ENCODE data around the gene EVC2. TPM values are rescaled to one million over a fixed set of nuclear protein-coding genes. Genes with fewer than 3 reads are reported as not detected.
A peak's percentile ranks its signal among the peaks of the same experiment; 100 is the strongest.

Gene EVC2
- total RNA-seq, 1 donor from 2014 or later: 8.2 TPM

DNA sequence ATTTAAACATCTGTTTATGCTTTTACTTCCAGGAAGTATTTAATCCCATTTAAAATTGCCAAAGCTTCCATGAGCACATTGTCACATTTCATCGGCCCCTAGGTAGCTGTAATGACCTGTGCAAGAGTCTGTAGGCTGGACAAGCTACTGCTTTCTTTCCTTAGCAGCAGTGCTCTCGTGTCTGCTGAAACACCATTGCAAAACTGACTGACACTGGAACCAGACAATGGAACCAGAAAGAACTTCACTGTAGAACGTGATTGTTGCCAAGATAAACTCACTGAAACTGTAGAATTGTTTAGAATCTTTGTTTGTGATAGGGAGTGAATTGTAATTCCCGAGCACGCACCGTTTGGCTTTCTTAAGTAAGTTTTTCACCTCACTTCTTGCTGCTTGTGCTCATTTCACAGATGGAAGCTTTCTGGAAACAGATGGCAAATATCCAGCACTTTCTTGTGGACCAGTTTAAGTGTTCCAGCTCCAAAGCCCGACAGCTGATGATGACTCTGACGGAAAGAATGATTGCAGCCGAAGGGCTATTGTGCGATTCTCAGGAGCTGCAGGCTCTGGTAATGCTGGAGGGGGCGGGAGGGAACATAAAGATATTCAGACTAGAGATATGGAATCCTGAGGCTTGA, 39.5 kb upstream of the EVC2 start:
- peak; percentile 73 for FAIRE-seq
- Histone ChIP-seq H3K4me3 (ENCODE audit: low read depth, low read length) (no peak overlapping the region), H3K36me3 (ENCODE audit: control insufficient read depth, insufficient read depth, low read length) (peaks cover 5% of the 10 kb centered on the region), H3K27me3 (ENCODE audit: control insufficient read depth, insufficient read depth, low read length) (no peaks in the 10 kb centered on the region)
- TF ChIP-seq, protein P1, sequence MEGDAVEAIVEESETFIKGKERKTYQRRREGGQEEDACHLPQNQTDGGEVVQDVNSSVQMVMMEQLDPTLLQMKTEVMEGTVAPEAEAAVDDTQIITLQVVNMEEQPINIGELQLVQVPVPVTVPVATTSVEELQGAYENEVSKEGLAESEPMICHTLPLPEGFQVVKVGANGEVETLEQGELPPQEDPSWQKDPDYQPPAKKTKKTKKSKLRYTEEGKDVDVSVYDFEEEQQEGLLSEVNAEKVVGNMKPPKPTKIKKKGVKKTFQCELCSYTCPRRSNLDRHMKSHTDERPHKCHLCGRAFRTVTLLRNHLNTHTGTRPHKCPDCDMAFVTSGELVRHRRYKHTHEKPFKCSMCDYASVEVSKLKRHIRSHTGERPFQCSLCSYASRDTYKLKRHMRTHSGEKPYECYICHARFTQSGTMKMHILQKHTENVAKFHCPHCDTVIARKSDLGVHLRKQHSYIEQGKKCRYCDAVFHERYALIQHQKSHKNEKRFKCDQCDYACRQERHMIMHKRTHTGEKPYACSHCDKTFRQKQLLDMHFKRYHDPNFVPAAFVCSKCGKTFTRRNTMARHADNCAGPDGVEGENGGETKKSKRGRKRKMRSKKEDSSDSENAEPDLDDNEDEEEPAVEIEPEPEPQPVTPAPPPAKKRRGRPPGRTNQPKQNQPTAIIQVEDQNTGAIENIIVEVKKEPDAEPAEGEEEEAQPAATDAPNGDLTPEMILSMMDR (IDR thresholded peaks at IDR 0.05; ENCODE audit: insufficient read depth, low read length, severe bottlenecking): no peak
- DNase-seq (ENCODE audit: low read depth): peak; percentile 86

DNA sequence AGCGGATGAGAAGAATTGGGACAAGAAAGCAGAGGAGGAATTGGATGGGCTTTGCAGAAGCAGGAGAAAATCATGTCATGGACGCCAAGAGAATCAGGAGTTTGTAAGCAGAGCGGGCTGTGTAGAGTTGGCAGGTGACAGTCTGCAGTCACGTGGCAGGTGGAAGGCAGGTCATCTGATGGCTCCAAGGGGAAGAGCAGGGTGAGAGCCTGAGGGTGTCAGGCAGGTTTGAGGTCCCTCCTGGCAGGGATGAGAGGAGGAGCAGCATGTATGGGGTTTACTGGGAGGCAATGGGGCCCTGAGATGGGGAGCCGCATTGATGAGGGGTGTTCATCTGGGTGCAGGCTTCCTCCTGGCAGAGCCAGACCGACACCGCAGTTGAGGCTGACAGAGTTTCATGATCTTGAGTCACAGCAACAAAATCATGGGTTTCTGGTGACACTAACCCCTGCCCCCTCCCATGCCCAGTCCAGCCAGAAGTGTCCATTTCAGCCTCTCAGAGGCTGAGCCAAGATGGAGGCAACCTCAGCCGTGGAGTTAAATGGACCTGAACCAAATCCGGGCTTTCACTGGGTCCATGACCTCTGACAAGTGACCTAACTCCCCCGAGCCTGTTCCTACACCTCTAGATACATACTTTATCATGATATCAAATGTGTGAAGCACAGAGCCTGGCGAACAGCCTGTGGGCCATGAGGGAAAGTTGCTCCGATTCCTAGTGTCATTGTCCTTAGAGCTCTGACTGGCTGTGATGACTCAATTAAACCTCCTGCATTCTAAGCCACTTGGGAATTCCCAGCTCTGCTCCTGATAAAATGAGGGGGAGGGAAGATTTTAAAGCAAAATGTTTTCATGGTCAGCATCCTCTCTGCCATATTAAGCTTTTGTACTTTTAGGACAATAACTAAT, 38.7 kb upstream of the EVC2 start:
- no peak for FAIRE-seq
- peak; percentile 46 for DNase-seq (ENCODE audit: low read depth)
- H3K27me3 ChIP-seq (ENCODE audit: control insufficient read depth, insufficient read depth, low read length): no peaks in the 10 kb centered on the region
- TF ChIP-seq, protein P1 (IDR thresholded peaks at IDR 0.05; ENCODE audit: insufficient read depth, low read length, severe bottlenecking): no peak
- H3K4me3 ChIP-seq (ENCODE audit: low read depth, low read length): no peak overlapping the region
- H3K36me3 ChIP-seq (ENCODE audit: control insufficient read depth, insufficient read depth, low read length): peaks cover 5% of the 10 kb centered on the region

DNA sequence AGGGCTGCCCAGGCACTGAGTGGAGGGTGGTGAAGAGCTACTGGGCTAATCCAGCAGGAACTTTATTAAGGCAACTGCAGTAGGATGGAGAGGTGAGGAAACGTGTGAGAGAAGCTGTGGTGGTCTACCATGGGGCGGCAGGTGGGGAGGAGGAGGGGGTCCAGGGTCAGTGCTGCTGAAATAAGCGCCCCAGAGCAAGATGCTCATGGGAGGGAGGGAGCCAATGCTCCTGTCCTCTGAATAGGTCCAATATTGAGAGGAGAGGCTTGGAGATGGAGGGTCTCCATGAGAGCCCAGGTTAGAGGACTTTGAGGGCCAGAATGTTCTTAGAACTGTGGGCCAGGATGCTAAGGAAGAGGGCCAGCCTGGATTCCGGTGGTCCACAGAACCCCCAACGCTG, 37.9 kb upstream of the EVC2 start:
- Histone ChIP-seq H3K36me3 (ENCODE audit: control insufficient read depth, insufficient read depth, low read length) (peaks cover 5% of the 10 kb centered on the region), H3K27me3 (ENCODE audit: control insufficient read depth, insufficient read depth, low read length) (no peaks in the 10 kb centered on the region), H3K4me3 (ENCODE audit: low read depth, low read length) (no peak overlapping the region)
- TF ChIP-seq, protein P1 (IDR thresholded peaks at IDR 0.05; ENCODE audit: insufficient read depth, low read length, severe bottlenecking): no peak
- DNase-seq (ENCODE audit: low read depth) (no peak), FAIRE-seq (no peak)

DNA sequence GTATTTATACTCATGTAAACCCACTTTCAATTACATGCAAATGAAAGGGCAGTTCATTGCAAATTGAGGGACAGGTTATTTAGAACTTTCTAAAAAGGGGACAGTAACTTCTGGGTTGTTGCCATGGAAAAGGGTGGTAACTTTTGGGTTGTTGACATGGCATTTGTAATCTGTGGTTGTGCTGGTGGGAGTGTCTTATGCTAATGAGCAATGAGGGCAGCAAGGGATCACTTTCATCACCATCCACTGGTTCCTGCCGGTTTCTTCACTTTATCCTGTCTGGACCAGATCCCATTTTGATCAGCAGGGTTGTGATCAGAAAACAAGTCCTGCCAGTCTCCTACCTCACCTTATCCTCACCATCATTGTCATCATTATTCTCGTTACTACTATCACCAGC, 34.6 kb upstream of the EVC2 start:
- Histone ChIP-seq H3K4me3 (ENCODE audit: low read depth, low read length) (no peak overlapping the region), H3K27me3 (ENCODE audit: control insufficient read depth, insufficient read depth, low read length) (no peaks in the 10 kb centered on the region), H3K36me3 (ENCODE audit: control insufficient read depth, insufficient read depth, low read length) (peaks cover 4% of the 10 kb centered on the region)
- FAIRE-seq (no peak), DNase-seq (ENCODE audit: low read depth) (no peak)
- TF ChIP-seq, protein P1 (IDR thresholded peaks at IDR 0.05; ENCODE audit: insufficient read depth, low read length, severe bottlenecking): no peak

DNA sequence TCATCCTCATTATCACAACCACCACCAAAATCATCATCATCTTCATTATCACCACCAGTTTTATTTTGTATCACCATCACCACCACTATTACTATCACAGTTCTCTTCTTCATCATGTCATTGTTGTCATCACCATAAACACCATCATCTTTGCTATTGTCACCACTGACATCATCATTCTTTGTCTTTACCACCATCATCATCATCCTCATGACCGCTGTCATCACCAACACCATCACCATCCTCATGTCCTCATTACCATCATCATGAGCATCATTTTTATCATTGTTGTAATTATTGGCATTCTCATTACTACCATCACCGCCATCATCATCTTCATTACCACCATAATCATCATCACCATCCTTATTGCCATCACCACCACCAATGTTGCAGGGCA, 34.0 kb upstream of the EVC2 start:
- TF ChIP-seq, protein P1 (IDR thresholded peaks at IDR 0.05; ENCODE audit: insufficient read depth, low read length, severe bottlenecking): no peak

More for the DNA sequence above, 34.0 kb upstream of the EVC2 start:
- no peak overlapping the region for H3K4me3 ChIP-seq (ENCODE audit: low read depth, low read length)
- FAIRE-seq (no peak), DNase-seq (ENCODE audit: low read depth) (no peak)
- no peaks in the 10 kb centered on the region for H3K27me3 ChIP-seq (ENCODE audit: control insufficient read depth, insufficient read depth, low read length)
- H3K36me3 ChIP-seq (ENCODE audit: control insufficient read depth, insufficient read depth, low read length): peaks cover 4% of the 10 kb centered on the region

Data from bronchial epithelial cell (primary cell).